Stomach (tissue), 4 donors: ENCODE measurements around the gene C1QTNF6.

Experiments used
- CTCF ChIP-seq, 7 experiments: fragments of 450-650 bp in 4 of 7; fragments of 200-600 bp in 3 of 7; sonication (generic) in 3 of 7; IDR thresholded peaks; one replicate each; pipeline ENCODE4 v1.5.1; 2016 to 2019; ENCODE audit warnings: antibody characterized with exemption in 7 of 7, control low read depth in 2 of 7, mild to moderate bottlenecking in 1 of 7
- POLR2A ChIP-seq, 4 donors: fragments of 450-650 bp; IDR thresholded peaks; one replicate each; pipeline ENCODE4 v1.6.1; 2016; ENCODE audit warnings: antibody characterized with exemption in 4 of 4, control low read depth in 2 of 4, mild to moderate bottlenecking in 1 of 4, moderate library complexity in 1 of 4
- POLR2AphosphoS5 ChIP-seq, 3 donors: sonication (generic); formaldehyde crosslinking; IDR thresholded peaks; one replicate each; pipeline ENCODE4 v1.6.1; 2016; ENCODE audit warnings: antibody characterized with exemption in 3 of 3

- TF ChIP-seq CTCF (IDR thresholded peaks at IDR 0.05) (no peak), POLR2A (IDR thresholded peaks at IDR 0.05) (no peak), POLR2AphosphoS5 (IDR thresholded peaks at IDR 0.05) (no peak)
Measured at GRCh38 chr22:37141971-37142370, 46.1 kb downstream of the C1QTNF6 start.
